Measurements from ENCODE around the gene GDNF. TPM values are rescaled to one million over a fixed set of nuclear protein-coding genes. Genes with fewer than 3 reads are reported as not detected.

Gene GDNF
- total RNA-seq, 1 experiment from 2014 or later, result 0.85 TPM

DNA sequence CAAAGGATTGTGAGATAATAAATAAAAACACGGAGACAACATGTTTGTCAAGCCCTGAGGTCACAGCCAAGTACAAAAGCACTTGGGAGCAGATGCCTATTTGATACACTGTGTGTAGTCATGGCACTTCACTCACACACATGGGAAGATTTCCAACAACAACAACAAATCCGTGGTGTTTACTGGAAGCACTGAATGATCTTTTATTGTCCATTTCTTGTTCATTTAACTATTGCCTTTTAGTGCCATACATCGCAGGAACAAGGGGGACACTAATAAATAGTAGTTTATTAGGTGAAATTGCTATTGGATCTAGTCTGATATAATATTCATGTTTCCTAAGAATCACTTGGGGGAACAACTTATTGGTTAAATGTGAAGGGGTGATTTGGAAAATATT, 20.4 kb upstream of the GDNF start:
- no peak overlapping the region for H2AFZ ChIP-seq
- CTCF ChIA-PET, result no interaction called here
- H3K9me3 ChIP-seq (ENCODE audit: insufficient read depth, low read depth), result no peaks in the 10 kb centered on the region
- no TSS peak for BruUV-seq (replicated peaks)
- no peak overlapping the region for H3K4me2 ChIP-seq
- H3F3A ChIP-seq (ENCODE audit: insufficient read depth, low read depth), result no peaks in the 10 kb centered on the region
- no peak overlapping the region for H3K27ac ChIP-seq
- H3K79me2 ChIP-seq (ENCODE audit: low read depth), result no peaks in the 10 kb centered on the region
- DNase-seq, result no peak
- no peaks in the 10 kb centered on the region for H4K20me1 ChIP-seq (ENCODE audit: insufficient read depth)
- POLR2A ChIA-PET (ENCODE audit: unreplicated experiment), result no interaction called here
- peaks cover 4% of the 10 kb centered on the region; the same call in 1 of the 2 replicates for H3K27me3 ChIP-seq (ENCODE audit: insufficient read depth, low read depth)
- intact Hi-C loops (cut with micrococcal nuclease; ENCODE audit: unreplicated experiment), result no loop called here
- no peak overlapping the region for H3K4me3 ChIP-seq
- no peaks in the 10 kb centered on the region for H3K9me2 ChIP-seq (ENCODE audit: insufficient read depth)
- TF ChIP-seq, protein P1, sequence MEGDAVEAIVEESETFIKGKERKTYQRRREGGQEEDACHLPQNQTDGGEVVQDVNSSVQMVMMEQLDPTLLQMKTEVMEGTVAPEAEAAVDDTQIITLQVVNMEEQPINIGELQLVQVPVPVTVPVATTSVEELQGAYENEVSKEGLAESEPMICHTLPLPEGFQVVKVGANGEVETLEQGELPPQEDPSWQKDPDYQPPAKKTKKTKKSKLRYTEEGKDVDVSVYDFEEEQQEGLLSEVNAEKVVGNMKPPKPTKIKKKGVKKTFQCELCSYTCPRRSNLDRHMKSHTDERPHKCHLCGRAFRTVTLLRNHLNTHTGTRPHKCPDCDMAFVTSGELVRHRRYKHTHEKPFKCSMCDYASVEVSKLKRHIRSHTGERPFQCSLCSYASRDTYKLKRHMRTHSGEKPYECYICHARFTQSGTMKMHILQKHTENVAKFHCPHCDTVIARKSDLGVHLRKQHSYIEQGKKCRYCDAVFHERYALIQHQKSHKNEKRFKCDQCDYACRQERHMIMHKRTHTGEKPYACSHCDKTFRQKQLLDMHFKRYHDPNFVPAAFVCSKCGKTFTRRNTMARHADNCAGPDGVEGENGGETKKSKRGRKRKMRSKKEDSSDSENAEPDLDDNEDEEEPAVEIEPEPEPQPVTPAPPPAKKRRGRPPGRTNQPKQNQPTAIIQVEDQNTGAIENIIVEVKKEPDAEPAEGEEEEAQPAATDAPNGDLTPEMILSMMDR (conservative IDR thresholded peaks at IDR 0.05), result no peak
- no peak for TF ChIP-seq EZH2 (IDR thresholded peaks at IDR 0.05; ENCODE audit: low read depth)
- H3K4me1 ChIP-seq (replicated peaks; ENCODE audit: insufficient read depth), result no peaks in the 10 kb centered on the region
- H3K36me3 ChIP-seq (ENCODE audit: low read depth), result no peaks in the 10 kb centered on the region

DNA sequence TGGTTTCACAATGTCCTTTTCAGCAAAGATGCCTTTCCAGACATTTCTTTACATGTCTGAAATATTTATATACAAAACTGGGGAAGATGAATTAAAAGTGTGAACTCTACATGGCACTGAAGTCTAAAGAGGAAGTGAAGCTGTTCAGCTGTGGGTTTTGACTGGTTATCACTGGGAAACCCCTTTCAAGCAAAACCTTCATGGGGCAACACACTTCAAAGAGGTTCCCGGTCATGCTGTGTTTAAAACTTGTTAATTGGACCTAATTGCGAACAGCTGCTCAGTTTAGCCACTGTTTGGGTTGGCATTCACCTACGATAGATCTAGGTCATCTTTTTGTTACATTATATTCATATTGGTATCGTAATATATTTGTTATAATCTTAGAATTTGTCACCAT, 20.0 kb upstream of the GDNF start:
- H3K36me3 ChIP-seq (ENCODE audit: low read depth), result no peaks in the 10 kb centered on the region
- no peak for DNase-seq
- no TSS peak for BruUV-seq (replicated peaks)
- H3K9me2 ChIP-seq (ENCODE audit: insufficient read depth), result no peaks in the 10 kb centered on the region
- TF ChIP-seq EZH2 (IDR thresholded peaks at IDR 0.05; ENCODE audit: low read depth), result no peak
- TF ChIP-seq, protein P1 (conservative IDR thresholded peaks at IDR 0.05), result no peak
- H3K27me3 ChIP-seq (ENCODE audit: insufficient read depth, low read depth), result peaks cover 4% of the 10 kb centered on the region; the same call in 1 of the 2 replicates
- ChIA-PET POLR2A (ENCODE audit: unreplicated experiment) (interaction anchor here (0.7 kb wide), 1 partner anchor 1372 kb away, joined by 7 read pairs; no protein-coding TSS in a partner anchor), CTCF (no interaction called here)
- H3K4me3 ChIP-seq, result no peak overlapping the region
- no peaks in the 10 kb centered on the region for H4K20me1 ChIP-seq (ENCODE audit: insufficient read depth)
- H3K79me2 ChIP-seq (ENCODE audit: low read depth), result no peaks in the 10 kb centered on the region
- no peak overlapping the region for H3K27ac ChIP-seq
- H2AFZ ChIP-seq, result no peak overlapping the region
- H3K4me2 ChIP-seq, result no peak overlapping the region
- no peaks in the 10 kb centered on the region for H3F3A ChIP-seq (ENCODE audit: insufficient read depth, low read depth)
- no peaks in the 10 kb centered on the region for H3K4me1 ChIP-seq (replicated peaks; ENCODE audit: insufficient read depth)
- no peaks in the 10 kb centered on the region for H3K9me3 ChIP-seq (ENCODE audit: insufficient read depth, low read depth)
- intact Hi-C loops (cut with micrococcal nuclease; ENCODE audit: unreplicated experiment), result no loop called here

DNA sequence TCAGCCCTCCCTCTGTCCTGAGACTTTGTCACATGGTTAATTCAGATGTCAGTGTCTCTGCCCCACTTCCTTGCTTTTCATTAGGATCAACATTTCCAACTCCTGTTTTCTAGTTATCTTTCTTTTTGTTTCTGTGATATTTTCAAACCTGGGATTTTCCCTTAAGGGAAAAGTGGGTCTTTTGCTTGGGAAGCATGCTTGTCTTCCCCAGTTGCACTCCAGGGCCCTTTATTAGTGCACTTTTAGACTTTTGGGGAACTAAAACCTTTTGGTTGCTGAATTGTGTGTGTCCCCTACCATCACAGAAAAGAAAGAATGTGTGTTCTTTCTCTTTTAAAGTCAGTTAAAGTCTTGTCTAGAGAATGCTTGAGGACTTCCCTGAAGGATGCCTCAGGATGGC, 18.4 kb upstream of the GDNF start:
- CTCF ChIA-PET, result no interaction called here
- H3K27ac ChIP-seq, result no peak overlapping the region
- POLR2A ChIA-PET (ENCODE audit: unreplicated experiment), result no interaction called here
- H3K79me2 ChIP-seq (ENCODE audit: low read depth), result no peaks in the 10 kb centered on the region
- no peaks in the 10 kb centered on the region for H3K4me1 ChIP-seq (replicated peaks; ENCODE audit: insufficient read depth)
- no peaks in the 10 kb centered on the region for H4K20me1 ChIP-seq (ENCODE audit: insufficient read depth)
- no peaks in the 10 kb centered on the region for H3F3A ChIP-seq (ENCODE audit: insufficient read depth, low read depth)
- H3K4me3 ChIP-seq, result no peak overlapping the region
- H3K9me2 ChIP-seq (ENCODE audit: insufficient read depth), result no peaks in the 10 kb centered on the region
- no peaks in the 10 kb centered on the region for H3K9me3 ChIP-seq (ENCODE audit: insufficient read depth, low read depth)
- no peak overlapping the region for H3K4me2 ChIP-seq
- DNase-seq, result no peak
- no peak for TF ChIP-seq EZH2 (IDR thresholded peaks at IDR 0.05; ENCODE audit: low read depth)
- TF ChIP-seq, protein P1 (conservative IDR thresholded peaks at IDR 0.05), result no peak
- intact Hi-C loops (cut with micrococcal nuclease; ENCODE audit: unreplicated experiment), result no loop called here
- no TSS peak for BruUV-seq (replicated peaks)
- H2AFZ ChIP-seq, result no peak overlapping the region
- H3K36me3 ChIP-seq (ENCODE audit: low read depth), result no peaks in the 10 kb centered on the region
- peaks cover 4% of the 10 kb centered on the region; the same call in 1 of the 2 replicates for H3K27me3 ChIP-seq (ENCODE audit: insufficient read depth, low read depth)
